Activated CD4-positive, alpha-beta T cell treated with anti-CD3 and anti-CD28 coated beads, Interleukin-2, Interleukin-4, amounts not matched to agents 100 ng/mL and 50 ng/mL, durations not matched to agents 16 hours and 8 hours (primary cell): ENCODE results near the gene PPFIA4.

Source experiments
- DNase-seq: peaks from one replicate; pipeline ENCODE4 v3.0.0-alpha.2; 2020; ENCODE audit warnings: low spot score

PPFIA4 gene

DNA sequence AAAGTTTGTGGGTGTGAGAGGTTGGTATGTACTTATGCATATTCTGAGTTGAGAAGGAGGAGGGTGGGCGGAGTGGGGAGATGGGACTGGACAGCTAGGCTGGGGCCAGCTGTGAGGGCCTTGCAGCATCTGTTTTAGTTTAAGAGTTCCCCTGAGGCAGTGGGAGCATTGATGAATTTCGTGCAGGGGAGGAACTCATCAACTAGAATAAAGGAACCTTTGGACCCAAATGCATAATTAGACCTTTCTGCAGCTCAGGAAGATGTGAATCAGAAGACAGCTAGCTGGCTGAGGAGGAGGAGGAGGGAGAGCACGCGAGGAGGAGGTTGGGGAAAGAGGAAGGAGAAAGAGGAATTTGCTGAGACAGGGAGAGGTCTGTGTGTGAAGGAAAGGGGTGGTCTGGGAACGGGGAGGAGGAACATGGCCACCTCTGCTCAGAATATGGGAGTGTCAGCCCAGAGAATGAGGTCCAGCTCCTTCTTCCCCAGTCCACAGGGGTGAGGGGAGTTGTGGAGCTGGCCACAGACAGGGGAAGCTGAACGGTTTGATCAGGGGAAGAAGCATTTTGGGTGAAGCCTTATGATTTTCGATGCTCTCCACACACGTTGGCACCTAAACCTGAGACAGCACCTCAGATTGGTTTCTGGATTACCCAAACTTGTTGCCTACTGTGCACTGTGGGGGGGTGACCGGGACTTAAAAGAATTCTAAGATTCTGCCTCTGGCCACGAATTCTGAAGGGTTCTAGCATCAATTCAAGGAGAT is 31.8 kb downstream of the PPFIA4 start:
- DNase-seq: no peak

- no peak for DNase-seq
Measured at GRCh38 chr1:203058676-203058935, 32.3 kb downstream of the PPFIA4 start.

DNA sequence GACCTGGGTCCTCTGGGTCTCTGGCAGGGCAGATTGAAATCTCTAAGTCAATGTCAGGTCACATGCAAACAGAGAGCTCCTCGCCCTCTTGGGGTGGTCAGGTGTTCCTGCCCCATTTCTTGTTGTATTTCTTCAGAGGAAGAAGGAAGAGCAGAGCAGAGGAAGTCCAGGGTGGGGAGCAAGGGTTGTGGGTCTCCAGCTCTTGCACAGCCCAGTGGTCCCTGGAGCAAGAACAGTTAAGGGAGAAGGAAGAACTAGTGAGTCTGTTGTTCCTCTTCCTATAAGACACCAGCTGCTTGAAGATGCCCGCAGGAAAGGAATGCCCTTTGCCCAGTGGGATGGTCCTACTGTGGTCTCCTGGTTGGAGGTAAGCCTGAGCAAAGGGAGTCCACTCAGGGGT is 33.2 kb downstream of the PPFIA4 start:
- no peak for DNase-seq

GRCh38 chr1:203060115-203060514 is 33.8 kb downstream of the PPFIA4 start:
- no peak for DNase-seq

- no peak for DNase-seq
Measured at GRCh38 chr1:203063287-203063686, 37.0 kb downstream of the PPFIA4 start.

DNA sequence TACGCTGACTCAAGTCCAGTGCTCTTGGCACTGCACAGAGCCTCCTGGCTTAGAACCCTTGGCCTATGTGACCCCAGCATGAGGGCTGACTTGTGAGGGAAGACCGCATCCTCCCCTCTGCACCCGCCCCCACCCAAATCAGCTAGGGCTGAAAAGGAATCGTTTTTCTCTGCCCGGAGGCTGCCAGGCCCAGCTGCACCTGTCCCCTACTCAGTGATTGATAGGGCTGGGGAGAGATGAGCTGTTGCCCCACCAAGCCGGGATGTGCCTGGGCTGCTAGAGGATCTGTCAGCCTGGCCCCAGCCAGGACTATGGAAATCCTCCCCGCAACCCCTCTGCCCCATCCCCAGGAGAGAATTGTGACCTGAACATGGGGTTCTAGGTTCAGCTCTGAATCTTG is 38.9 kb downstream of the PPFIA4 start:
- DNase-seq: no peak

DNA sequence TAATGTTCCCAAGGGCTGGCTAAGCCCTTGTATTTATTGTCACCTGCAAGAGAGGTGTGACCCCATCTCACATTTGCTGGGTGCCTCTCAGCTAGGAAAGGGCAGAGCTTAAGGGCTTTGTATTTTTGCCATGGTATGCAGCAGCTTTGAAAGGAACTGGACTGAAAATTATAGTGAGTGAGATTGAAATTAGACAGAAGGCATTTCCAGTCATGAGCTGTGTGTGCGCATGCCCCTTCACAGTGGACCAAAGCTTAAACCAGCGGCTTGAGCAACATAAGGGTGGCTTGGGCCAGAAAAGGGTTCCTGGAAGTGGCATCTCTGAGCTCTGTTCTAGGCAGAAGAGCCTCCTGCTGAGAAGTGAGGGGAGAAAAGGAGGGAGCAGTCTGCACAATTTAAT is 39.7 kb downstream of the PPFIA4 start:
- DNase-seq: no peak

- DNase-seq: no peak
Measured at GRCh38 chr1:203066965-203067364, 40.7 kb downstream of the PPFIA4 start.

DNA sequence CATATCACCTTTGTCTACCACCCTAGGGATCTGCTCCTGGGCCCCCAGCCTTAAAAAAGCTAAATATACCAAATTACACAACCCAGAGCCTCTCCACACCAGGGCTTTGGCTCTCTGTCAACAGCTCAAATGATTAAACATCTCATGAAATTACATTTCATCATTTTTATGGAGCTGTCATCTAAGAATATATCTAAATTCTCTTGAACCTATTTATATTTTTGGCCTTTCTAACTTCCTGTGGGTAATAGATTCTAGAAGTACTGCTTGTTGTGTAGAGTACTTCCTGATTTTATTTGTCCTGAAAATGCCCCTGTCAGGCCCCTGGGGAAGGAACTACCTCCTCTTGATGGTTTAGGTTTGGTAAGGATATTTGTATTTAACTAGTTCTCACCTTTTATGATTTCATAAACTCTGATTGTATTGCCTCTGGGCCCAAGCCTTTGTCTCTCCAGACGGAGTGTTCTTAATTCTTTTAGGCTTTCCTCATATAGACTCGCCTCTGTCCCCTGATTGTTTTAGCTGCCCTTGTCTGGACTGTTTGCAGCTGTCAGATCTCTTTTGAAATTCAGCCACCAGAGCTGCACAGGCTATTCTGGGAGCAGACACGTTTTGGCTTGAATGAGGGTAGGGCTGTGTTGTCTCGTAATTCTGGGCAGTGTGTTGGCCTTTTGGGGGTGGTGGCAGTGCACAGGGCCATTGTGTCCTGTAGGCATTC is 42.9 kb downstream of the PPFIA4 start:
- no peak for DNase-seq

DNA sequence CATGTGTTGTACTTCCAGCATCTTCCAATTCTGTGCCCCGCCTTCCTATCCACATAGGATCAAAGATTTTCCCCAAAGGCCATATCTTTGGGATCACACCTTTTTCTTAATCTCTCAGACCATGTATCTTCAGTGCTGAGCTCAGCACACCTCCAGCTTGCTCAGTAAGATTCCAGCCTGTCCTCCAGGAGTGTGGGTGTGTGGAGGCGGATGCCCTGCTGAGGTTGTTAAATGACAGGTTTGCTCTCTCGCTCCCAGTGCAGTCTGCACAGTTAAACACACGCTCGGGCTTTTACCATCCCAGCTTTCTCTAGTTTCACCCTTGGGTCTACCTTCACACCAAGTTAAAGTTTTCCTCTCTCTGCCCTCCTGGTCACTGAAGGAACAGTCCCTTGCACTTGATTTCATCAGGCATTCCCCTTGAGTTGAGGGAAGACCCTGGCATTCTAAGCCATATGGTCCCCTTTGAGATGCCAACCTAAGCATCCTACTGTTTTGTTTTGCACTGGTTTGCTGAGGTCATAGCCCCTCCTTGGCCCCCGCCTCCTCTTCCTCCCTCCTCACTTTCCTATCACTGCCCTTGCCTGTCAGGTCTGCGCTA is 45.8 kb downstream of the PPFIA4 start:
- DNase-seq: no peak

- DNase-seq: no peak
Measured at GRCh38 chr1:203072911-203073310, 46.6 kb downstream of the PPFIA4 start.

GRCh38 chr1:203073469-203073868 is 47.2 kb downstream of the PPFIA4 start:
- no peak for DNase-seq

DNA sequence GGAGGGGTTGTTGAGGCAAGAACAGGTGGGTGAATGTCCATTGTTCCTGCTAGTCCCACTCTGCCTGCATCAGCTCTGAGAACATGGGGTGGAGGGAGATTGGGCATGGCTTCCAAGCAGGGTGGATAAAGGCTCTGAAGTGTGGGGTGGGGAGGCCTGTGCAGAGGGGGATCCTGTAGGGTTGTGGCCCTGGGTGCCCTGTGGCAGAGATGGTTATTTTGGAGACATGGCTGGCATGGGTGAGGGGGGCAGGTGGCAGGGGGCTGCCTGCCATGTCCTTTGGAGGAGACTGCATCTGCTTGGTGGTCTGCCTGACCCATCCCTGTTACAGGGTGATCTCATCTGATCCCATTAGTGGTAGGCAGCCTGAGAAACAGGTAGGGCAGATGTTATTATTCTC is 48.3 kb downstream of the PPFIA4 start:
- DNase-seq: no peak

DNA sequence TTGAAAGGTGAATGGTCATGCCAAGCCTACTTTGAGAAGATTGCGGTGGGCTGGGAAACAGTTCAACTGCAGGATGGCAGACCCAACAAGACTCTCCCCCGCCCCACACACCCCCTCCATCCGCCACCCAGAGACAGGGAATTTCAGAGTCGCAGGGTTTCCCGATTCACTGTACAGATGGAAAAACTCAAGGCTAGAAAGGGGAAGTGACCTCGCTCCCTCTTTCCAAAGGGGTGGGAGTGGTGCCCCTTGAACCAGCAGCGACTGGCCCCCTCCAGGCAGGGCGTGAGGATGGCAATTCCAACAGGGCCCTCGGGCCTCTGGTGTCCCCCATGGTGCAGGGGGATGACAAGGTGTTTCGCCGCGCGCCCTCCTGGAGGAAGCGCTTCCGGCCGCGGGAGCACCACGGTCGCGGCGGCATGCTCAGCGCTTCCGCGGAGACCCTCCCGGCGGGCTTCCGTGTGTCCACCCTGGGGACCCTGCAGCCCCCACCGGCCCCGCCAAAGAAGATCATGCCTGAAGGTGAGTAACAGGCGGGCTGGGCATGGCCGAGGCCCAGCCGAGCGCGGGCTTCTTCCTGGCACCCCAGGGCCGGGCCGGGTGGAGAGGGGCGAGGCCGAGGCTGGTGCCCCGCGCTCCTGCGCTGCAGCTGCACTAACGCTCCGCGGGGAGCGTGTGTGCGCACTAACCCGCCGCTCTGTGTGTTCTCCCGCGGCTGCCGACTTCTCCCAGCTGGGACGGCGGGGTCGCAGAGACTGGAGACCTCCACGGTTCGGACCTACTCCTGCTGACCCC is 49.1 kb downstream of the PPFIA4 start:
- DNase-seq: no peak

DNA sequence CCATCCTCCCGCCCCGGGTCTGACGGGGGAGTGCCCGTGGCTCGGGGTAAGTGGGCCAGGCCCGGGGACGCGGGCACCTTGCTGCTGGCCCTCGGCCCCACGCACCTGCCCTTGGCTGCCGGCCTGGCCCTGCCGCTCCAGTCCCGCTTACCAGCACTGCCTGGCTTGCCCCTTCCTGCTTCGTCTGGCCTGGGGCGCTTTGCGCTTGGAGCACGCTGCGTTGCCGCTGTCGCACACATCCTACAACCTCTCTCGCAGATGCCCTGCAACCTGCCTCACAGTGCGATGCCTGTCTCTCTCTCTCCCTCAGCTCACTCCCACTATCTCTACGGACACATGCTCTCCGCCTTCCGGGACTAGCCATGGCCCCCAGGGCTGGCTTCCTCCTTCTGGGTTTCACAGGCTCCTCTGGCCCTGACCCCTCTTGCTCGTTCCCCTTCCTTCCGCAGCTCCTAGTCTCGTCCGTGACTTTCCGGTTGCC is 49.8 kb downstream of the PPFIA4 start:
- no peak for DNase-seq

GRCh38 chr1:203077367-203077766 is 51.1 kb downstream of the PPFIA4 start:
- DNase-seq: no peak

- no peak for DNase-seq
Measured at GRCh38 chr1:203077956-203078355, 51.7 kb downstream of the PPFIA4 start.

DNA sequence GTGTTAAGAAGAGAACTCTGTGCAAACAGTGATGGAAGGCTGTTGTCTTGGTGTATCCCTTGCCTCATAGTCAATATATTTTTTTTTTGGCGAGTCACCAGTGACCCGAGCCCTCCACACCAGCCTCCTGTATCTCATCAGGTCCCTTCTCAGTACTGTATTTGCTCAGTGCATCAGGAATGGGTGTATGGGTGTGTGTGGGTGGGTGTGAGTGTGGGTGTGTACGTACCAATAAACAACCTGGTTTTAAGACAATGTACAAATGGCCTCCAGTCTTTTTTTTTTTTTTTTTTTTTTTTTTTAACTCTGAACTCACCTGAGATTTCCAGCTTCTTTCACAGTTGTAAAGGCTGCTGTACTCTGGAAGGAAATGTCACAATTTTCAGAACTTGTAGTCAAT is 52.2 kb downstream of the PPFIA4 start:
- DNase-seq: no peak

GRCh38 chr1:203080456-203080855 is 54.2 kb downstream of the PPFIA4 start:
- DNase-seq: no peak

DNA sequence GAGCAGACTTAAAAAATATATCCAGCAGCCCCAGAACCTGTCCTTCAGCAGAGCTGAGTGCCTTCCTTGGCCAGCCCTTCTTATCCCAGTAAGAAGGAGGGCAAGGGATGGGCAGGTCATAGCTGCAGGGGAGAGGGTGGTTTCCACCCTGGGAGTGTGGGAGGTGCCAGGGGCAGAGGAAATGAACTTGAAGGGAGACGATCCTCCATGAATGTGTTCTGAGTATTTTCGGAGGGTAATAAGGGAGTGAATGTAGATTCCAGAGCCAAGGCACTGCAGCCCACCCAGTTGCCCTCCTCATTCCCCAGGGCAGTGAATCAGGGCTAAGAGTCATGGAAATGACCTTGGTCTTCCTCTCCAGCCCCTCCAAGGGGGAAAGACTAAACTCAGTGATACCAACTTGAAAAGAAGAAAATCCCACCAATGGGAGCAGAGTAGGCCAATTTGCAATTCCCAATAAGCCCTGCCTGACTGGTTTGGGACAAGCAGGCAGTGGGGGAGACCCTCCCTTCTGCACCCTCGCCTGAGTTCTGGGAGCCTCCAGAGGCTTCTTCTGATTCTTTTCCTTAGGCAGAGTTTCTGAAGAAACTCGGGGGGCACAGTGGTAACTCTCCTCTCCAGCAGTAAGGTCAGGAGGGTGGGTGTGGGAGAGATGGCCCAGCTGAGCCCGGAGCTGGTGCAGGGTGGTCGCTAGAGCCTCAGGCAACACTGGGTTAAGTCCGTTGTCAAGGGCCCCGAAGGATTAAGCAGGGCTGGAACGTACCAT is 55.4 kb downstream of the PPFIA4 start:
- no peak for DNase-seq

GRCh38 chr1:203082231-203082505 is 55.9 kb downstream of the PPFIA4 start:
- no peak for DNase-seq
